H1 (cell line): ENCODE data around the gene IGSF9B.

ENCODE experiments used
- SIN3A ChIP-seq, 2 experiments: IDR thresholded peaks in 1 of 2; conservative IDR thresholded peaks in 1 of 2; 2 replicates each; pipeline ENCODE4 v1.6.1; 2011 to 2012; ENCODE audit warnings: low read length in 2 of 2, improper control_type of control experiment in 1 of 2, low read depth in 1 of 2, mild to moderate bottlenecking in 1 of 2
- SP1 ChIP-seq: IDR thresholded peaks from 2 replicates; pipeline ENCODE4 v1.6.1; 2011; ENCODE audit warnings: low read depth, low read length
- SP2 ChIP-seq: IDR thresholded peaks from 2 replicates; pipeline ENCODE4 v1.6.1; 2012; ENCODE audit warnings: mild to moderate bottlenecking, low read length, inconsistent platforms

DNA sequence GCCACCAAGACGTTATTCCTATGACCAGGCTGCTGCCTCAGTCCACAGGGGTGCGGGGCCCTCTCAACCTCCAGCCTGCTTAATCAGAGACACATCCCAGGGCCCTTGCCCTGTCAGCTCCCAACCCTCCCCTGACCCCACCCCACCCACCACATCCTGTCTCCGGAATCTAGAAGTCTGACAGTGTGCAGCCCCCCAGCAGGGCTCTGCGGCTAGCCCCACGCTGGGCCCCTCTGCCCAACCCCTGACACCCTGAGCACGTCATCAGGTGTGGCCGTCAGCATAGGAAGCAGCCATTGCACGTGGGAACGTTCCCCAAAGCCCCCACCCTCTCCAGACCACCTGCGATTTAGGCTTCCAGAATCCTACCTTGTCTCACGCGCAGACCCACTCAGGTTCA lies 34.3 kb upstream of the IGSF9B start:
- TF ChIP-seq SP2 = no peak
- TF ChIP-seq SIN3A (conservative IDR thresholded peaks at IDR 0.05 in 1 of 2, IDR thresholded peaks at IDR 0.05 in 1 of 2; ENCODE audit: low read depth in 1 of 2, low read length in 2 of 2) = no peak
- TF ChIP-seq SP1 = no peak
